OCI-LY3 (cell line): ENCODE data around the gene DOCK9.
A peak's percentile ranks its signal among the peaks of the same experiment; 100 is the strongest.

Experiments
- H2AFZ ChIP-seq: fragments of 200-600, 300-600 bp; shearing (Covaris generic); 2 replicates; pipeline ENCODE4 v1.6.0; 2014; ENCODE audit warnings: antibody characterized with exemption, low read depth, low read length
- H3K27ac ChIP-seq: fragments of 200-600, 300-600 bp; sonication (generic); 2 replicates; pipeline ENCODE4 v1.5.1; 2014; ENCODE audit warnings: mild to moderate bottlenecking, low read length, moderate library complexity, mixed read lengths
- H3K27me3 ChIP-seq: fragments of 200-600, 300-600 bp; sonication (generic); 2 replicates; pipeline ENCODE4 v1.6.1; 2014; ENCODE audit warnings: low read depth, low read length, mixed read lengths
- H3K36me3 ChIP-seq: fragments of 200-600, 300-600 bp; sonication (generic); replicated peaks from 2 replicates; pipeline ENCODE3; 2014; ENCODE audit warnings: low read depth, low read length, mixed read lengths
- H3K4me1 ChIP-seq: fragments of 300-600, 200-600 bp; sonication (generic); 2 replicates; pipeline ENCODE4 v1.6.1; 2014; ENCODE audit warnings: low read length, mixed read lengths
- H3K4me2 ChIP-seq: fragments of 200-600, 300-600 bp; sonication (generic); 2 replicates; pipeline ENCODE4 v1.6.1; 2014; ENCODE audit warnings: low read length, mixed read lengths
- H3K4me3 ChIP-seq: fragments of 300-600, 200-600 bp; sonication (generic); 2 replicates; pipeline ENCODE4 v1.5.1; 2014; ENCODE audit warnings: antibody characterized with exemption, mild to moderate bottlenecking, low read length, moderate library complexity
- H3K79me2 ChIP-seq: fragments of 300-600, 200-600 bp; shearing (Covaris generic); 2 replicates; pipeline ENCODE4 v1.6.1; 2014; ENCODE audit warnings: mild to moderate bottlenecking, low read length, mixed read lengths
- H3K9ac ChIP-seq: fragments of 300-600, 200-600 bp; shearing (Covaris generic); 2 replicates; pipeline ENCODE4 v1.6.0; 2014; ENCODE audit warnings: mild to moderate bottlenecking, low read length, moderate library complexity
- H3K9me3 ChIP-seq: fragments of 200-600, 300-600 bp; shearing (Covaris generic); 2 replicates; pipeline ENCODE4 v1.6.1; 2014; ENCODE audit warnings: low read length, mixed read lengths; ENCODE audit not compliant: insufficient read depth
- H4K20me1 ChIP-seq: fragments of 200-600, 300-600 bp; sonication (generic); 2 replicates; pipeline ENCODE4 v1.6.1; 2016; ENCODE audit warnings: low read length, mixed read lengths; ENCODE audit not compliant: insufficient read depth
- CTCF ChIP-seq: fragments of 200-600, 300-600 bp; sonication (generic); IDR thresholded peaks from 2 replicates; pipeline ENCODE4 v1.5.1; 2014; ENCODE audit warnings: antibody characterized with exemption, low read length, low read depth
- EZH2phosphoT487 ChIP-seq: fragments of 200-600 bp; shearing (Covaris generic); IDR thresholded peaks from 2 replicates; pipeline ENCODE4 v1.6.1; 2018; ENCODE audit warnings: antibody characterized with exemption, mixed run types, low read depth

Gene DOCK9

GRCh38 chr13:98842070-98842469 is 135.8 kb downstream of the DOCK9 start:
- Histone ChIP-seq H3K4me2 (no peak overlapping the region), H3K9ac (no peak overlapping the region), H3K36me3 (no peaks in the 10 kb centered on the region), H3K79me2 (no peaks in the 10 kb centered on the region), H2AFZ (no peak overlapping the region), H3K27me3 (no peaks in the 10 kb centered on the region), H3K9me3 (no peaks in the 10 kb centered on the region), H4K20me1 (no peaks in the 10 kb centered on the region; the same call in 1 of the 2 replicates), H3K4me1 (0 out of 2 replicates have a peak, but pooled peaks cover 6% of the 10 kb centered on the region), H3K4me3 (no peak overlapping the region), H3K27ac (no peak overlapping the region)
- TF ChIP-seq CTCF = no peak
- no peak for TF ChIP-seq EZH2phosphoT487

GRCh38 chr13:98839856-98840769 is 137.8 kb downstream of the DOCK9 start:
- Histone ChIP-seq H3K4me2 (no peak overlapping the region), H3K27ac (no peak overlapping the region), H2AFZ (no peak overlapping the region), H3K4me3 (no peak overlapping the region), H3K36me3 (no peaks in the 10 kb centered on the region), H3K9me3 (no peaks in the 10 kb centered on the region), H4K20me1 (no peaks in the 10 kb centered on the region; the same call in 1 of the 2 replicates), H3K4me1 (0 out of 2 replicates have a peak, but pooled peaks cover 6% of the 10 kb centered on the region), H3K79me2 (no peaks in the 10 kb centered on the region), H3K9ac (no peak overlapping the region), H3K27me3 (no peaks in the 10 kb centered on the region)
- peak; percentile 77 for TF ChIP-seq CTCF
- TF ChIP-seq EZH2phosphoT487 = no peak

- Histone ChIP-seq H3K4me3 (no peak overlapping the region), H3K9ac (no peak overlapping the region), H2AFZ (no peak overlapping the region), H3K9me3 (no peaks in the 10 kb centered on the region), H3K79me2 (no peaks in the 10 kb centered on the region), H4K20me1 (no peaks in the 10 kb centered on the region; the same call in 1 of the 2 replicates), H3K36me3 (no peaks in the 10 kb centered on the region), H3K27ac (no peak overlapping the region), H3K4me1 (0 out of 2 replicates have a peak, but pooled peaks cover 6% of the 10 kb centered on the region), H3K27me3 (no peaks in the 10 kb centered on the region), H3K4me2 (no peak overlapping the region)
- TF ChIP-seq CTCF (no peak), EZH2phosphoT487 (no peak)
Observed at GRCh38 chr13:98838776-98839175, 139.1 kb downstream of the DOCK9 start.

GRCh38 chr13:98837896-98838295 is 140.0 kb downstream of the DOCK9 start:
- Histone ChIP-seq H3K4me3 (no peak overlapping the region), H3K27me3 (no peaks in the 10 kb centered on the region), H3K27ac (no peak overlapping the region), H3K9ac (no peak overlapping the region), H3K9me3 (no peaks in the 10 kb centered on the region), H4K20me1 (no peaks in the 10 kb centered on the region; the same call in 1 of the 2 replicates), H3K4me1 (0 out of 2 replicates have a peak, but pooled peaks cover 3% of the 10 kb centered on the region), H3K4me2 (no peak overlapping the region), H3K79me2 (no peaks in the 10 kb centered on the region), H2AFZ (no peak overlapping the region), H3K36me3 (no peaks in the 10 kb centered on the region)
- TF ChIP-seq CTCF (no peak), EZH2phosphoT487 (no peak)
